Activated T-cell treated with anti-CD3 and anti-CD28 coated beads, Interleukin-2, amount 50 U/mL, for 72 hours (primary cell): ENCODE results near the gene PPM1N. TPM values are rescaled to one million over a fixed set of nuclear protein-coding genes. Genes with fewer than 3 reads are reported as not detected.
"Not testable (repeated sequence)": the region's sequence is repeated elsewhere in the genome, so short reads cannot be mapped to it uniquely, and the experiment has no call there.

Experiments
- ATAC-seq, 2 donors: fragments of 150-1000 bp; cut with Tn5 transposase; replicated peaks in 1 of 2; 2 replicates each; pipeline ENCODE4 v1.10.0; 2021; ENCODE audit warnings: moderate library complexity in 2 of 2, mild to moderate bottlenecking in 1 of 2
- DNase-seq, 2 donors: peaks; one replicate each; pipeline ENCODE4 v3.0.0; 2021 to 2022; ENCODE audit warnings: mixed read lengths in 1 of 2
- H3K27ac Mint-ChIP-seq: one replicate; pipeline ENCODE4 v1.8.0; 2022; ENCODE audit warnings: mild to moderate bottlenecking, moderate library complexity, mixed read lengths
- H3K27me3 Mint-ChIP-seq: one replicate; pipeline ENCODE4 v1.8.0; 2022; ENCODE audit warnings: low read depth, mixed read lengths
- H3K36me3 Mint-ChIP-seq, 2 donors: one replicate each; pipeline ENCODE4 v1.8.0; 2022; ENCODE audit warnings: mixed read lengths in 2 of 2, mild to moderate bottlenecking in 1 of 2; ENCODE audit not compliant: insufficient read depth in 2 of 2
- H3K4me1 Mint-ChIP-seq: one replicate; pipeline ENCODE4 v1.8.0; 2022; ENCODE audit warnings: low read depth, mixed read lengths
- H3K4me3 Mint-ChIP-seq, 2 donors: one replicate each; pipeline ENCODE4 v1.8.0; 2022; ENCODE audit warnings: mild to moderate bottlenecking in 2 of 2, mixed read lengths in 2 of 2, moderate library complexity in 2 of 2
- H3K9me3 Mint-ChIP-seq, 2 donors: one replicate each; pipeline ENCODE4 v1.8.0; 2022; ENCODE audit warnings: mixed read lengths in 2 of 2
- total RNA-seq, 2 donors: library from RNA; stranded (reverse); gene quantifications; one replicate each; pipeline ENCODE4 v1.2.3, GENCODE V29; 2022

PPM1N gene
- total RNA-seq, 2 donors from 2014 or later = 6.7 to 6.8 TPM

DNA sequence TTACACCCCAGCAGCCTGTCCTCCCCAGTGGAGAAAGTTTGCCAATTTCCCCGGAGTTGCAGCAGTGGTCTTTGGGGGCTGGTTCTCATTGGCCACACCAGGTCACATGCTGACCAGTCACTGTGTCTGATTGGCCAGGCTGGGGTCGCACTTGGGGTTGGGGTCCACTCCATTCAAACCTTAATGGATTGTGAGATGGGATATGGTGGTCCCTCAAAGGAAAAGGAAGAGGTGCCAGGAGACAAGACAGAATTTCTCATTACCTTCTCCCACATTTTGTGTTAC, 3.4 kb downstream of the PPM1N start:
- Mint-ChIP-seq H3K9me3 (no peaks in the 10 kb centered on the region), H3K4me3 (no peak overlapping the region), H3K27me3 (peaks cover 24% of the 10 kb centered on the region), H3K27ac (no peak overlapping the region), H3K36me3 (no peaks in the 10 kb centered on the region), H3K4me1 (peaks cover 37% of the 10 kb centered on the region)
- no peak for DNase-seq
- no peak for ATAC-seq

DNA sequence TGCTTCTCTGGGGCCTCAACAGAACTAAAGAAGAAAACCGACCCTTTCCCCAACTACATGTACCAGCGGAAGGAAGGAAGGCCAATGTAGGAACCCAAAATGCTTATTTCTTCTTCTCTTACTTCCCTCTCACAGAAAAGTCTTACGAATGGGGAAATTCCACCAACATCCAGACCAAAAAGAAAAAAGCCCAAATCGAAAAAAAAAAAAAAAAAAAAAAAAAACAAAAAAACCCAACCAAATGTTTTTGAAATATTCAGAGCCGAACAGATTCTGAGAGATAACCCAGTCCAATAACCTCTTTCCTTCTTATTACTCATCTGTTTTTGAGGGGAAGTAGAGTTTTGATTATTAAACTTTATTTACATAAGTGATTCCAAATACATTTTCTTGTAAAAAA, 3.9 kb downstream of the PPM1N start:
- Mint-ChIP-seq H3K27me3 (peaks cover 20% of the 10 kb centered on the region), H3K27ac (no peak overlapping the region), H3K4me3 (no peak overlapping the region), H3K4me1 (peaks cover 33% of the 10 kb centered on the region), H3K9me3 (no peaks in the 10 kb centered on the region), H3K36me3 (no peaks in the 10 kb centered on the region)
- ATAC-seq (no peak), DNase-seq (no peak)

DNA sequence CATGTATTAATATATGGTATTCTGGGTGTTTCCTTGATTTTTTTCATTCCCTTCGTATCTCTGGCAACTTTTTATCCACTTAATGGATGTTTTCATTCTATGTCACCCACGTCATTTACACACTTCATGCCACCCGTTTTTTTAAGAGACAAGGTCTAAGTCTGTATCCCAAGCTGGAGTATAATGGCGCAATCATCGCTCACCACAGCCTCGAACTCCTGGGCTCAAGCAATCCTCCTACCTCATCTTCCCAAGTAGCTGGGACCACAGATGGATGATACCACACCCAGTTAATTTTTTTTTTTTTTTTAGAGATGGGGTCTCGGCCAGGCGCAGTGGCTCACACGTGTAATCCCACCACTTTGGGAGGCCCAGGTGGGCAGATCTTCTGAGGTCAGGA, 5.7 kb downstream of the PPM1N start:
- no peak overlapping the region for H3K4me3 Mint-ChIP-seq
- ATAC-seq (no peak), DNase-seq (no peak)
- peaks cover 1 to 2% of the 10 kb centered on the region in 2 donors for H3K36me3 Mint-ChIP-seq
- peaks cover 7% of the 10 kb centered on the region for H3K27me3 Mint-ChIP-seq
- peaks cover 21% of the 10 kb centered on the region for H3K4me1 Mint-ChIP-seq
- H3K27ac Mint-ChIP-seq = no peak overlapping the region
- H3K9me3 Mint-ChIP-seq = no peaks in the 10 kb centered on the region

DNA sequence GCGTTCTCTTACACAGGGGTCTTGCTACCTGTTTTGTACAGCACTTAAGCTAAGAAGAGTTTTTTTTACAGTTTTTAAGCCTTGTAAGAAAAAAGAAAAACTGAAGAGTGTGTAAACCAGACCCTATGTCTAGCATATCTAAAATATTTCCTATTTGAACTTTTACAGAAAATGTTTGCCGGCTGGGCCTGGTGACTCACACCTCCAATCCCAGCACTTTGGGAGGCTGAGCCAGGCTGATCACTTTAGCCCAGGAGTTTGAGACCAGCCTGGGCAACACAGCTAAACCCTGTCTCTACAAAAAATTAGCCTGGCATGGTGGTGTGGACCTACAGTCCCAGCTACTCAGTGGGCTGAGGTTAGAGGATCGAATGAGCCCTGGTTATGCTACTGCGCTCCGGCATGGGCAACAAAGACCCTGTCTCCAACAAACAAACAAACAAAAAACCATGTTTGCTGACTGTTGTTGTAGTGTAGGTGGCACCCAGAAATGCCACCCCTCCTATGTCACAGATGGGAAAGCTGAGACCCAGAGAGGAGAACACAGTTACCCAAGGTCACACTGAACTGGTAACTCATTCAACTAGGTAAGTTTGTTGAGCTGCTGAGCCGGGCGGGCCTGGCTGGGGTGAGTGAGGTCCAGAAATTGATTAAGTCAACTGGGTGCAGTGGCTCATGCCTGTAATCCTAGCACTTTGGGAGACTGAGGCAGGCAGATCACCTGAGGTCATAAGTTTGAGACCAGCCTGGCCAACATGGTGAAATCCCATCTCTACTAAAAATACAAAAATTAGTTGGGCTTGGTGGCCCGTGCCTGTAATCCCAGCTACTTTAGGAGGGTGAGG, 7.1 kb downstream of the PPM1N start:
- Mint-ChIP-seq H3K9me3 (no peaks in the 10 kb centered on the region), H3K27me3 (no peaks in the 10 kb centered on the region), H3K4me3 (peak overlapping the region; percentile 89 to 98), H3K36me3 (peaks cover 4 to 6% of the 10 kb centered on the region in 2 donors), H3K27ac (peak overlapping the region; percentile 55), H3K4me1 (peaks cover 27% of the 10 kb centered on the region)
- DNase-seq (no peak), ATAC-seq (no peak)

DNA sequence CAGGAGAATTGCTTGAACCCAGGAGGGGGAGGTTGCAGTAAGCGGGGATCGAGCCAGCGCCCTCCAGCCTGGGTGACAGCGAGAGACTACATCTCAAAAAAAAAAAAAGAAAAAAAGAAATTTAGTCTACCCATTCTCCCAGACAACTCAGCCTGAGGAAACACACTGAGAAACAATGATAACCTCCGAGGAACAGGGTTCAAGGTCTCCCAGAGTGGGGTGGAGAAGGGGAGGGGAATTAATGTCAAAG, 7.7 kb downstream of the PPM1N start:
- Mint-ChIP-seq H3K27me3 (no peaks in the 10 kb centered on the region), H3K27ac (peak overlapping the region; percentile 55), H3K36me3 (peaks cover 4 to 6% of the 10 kb centered on the region in 2 donors), H3K9me3 (no peaks in the 10 kb centered on the region), H3K4me1 (peaks cover 33% of the 10 kb centered on the region), H3K4me3 (peak overlapping the region; percentile 89 to 98)
- no peak for DNase-seq
- ATAC-seq = no peak

DNA sequence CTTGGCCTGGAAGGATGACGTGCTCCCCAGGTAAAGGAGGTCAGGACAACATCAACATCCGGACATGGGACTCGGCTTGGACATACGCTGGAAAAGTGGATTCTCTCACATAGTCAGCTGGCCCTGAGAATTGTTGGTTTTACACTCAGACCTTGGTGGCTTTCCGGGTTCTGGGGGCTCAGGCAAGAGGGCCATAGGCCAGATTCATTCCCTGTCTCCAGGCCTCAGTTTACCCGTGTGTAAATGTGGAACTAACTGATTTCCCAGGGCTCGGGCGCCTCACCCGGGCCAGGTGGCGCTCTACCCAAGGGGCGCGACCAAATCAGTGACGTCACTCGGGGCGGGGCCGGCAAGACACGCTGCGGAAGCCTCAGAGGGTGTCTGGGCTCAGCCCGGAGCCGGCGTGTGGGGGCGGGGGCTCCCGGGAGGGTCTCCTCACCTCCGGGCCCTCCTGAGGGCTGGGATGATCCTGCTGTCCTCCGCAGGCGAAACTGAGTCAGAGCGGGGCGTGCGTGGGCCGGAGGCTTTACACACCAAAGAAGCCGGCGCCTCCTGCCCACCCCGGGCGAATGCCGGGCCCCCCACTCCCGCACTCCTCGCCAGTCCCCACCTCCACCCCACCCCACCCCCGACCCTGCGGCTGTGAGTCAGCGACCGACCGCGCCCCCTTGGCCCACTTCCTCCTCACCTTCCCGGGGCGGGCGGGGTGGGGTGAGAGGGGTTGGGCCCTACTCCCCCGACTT, 8.2 kb downstream of the PPM1N start:
- peak; percentile 84 to 85 for ATAC-seq

DNA sequence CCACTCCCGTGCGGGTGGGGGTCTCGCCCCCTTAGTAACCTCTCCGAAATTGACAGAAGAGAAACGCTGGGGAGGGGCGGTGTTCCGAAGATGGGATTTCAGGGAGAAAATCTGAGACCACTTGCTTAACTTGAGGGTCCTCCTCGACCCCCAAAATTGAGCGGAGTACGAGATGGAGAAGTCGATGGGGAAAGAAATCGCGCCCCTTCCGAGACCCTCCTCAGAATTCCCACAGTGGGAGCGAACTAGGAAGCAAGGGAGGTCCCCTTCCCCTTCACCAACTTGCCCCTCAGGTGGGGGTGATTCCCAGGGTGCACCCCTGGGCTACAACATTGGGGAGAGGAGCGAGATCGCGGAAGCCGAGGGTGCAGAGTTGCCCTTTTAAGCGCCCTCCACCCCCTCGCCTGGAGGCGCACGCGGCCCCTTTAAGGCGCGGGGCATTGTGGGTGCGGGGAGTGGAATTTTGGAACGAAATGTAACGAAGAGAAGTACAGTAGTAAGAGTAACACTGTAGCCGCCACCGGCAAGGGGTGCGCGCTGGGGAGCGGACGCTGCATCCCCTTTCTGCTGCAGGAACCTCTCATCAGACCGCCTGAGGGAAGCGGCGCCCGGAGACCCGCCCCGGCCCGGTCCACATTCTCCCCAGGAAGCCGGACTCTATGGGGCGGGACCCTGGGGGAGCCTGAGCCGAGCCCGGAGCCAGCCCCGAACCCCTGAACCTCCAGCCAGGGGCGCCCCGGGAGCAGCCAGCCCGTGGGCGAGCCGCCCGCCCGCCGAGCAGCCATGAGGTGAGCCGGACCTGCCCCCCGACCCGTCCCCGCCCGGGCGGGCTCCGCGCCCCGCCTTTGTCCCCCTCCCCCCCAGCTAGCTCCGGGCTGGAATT, 9.0 kb downstream of the PPM1N start, which contains the start of gene VASP:
VASP (plus strand) TSS at position 491 of the 883 bp plus-strand sequence; CDS start at position 784, 293 bp downstream.
- peak; percentile 93 to 95 for DNase-seq
- peak; percentile 68 to 70 for ATAC-seq
- Mint-ChIP-seq H3K36me3 (peaks cover 4 to 6% of the 10 kb centered on the region in 2 donors), H3K27me3 (no peaks in the 10 kb centered on the region), H3K9me3 (no peaks in the 10 kb centered on the region), H3K4me3 (peak within 1 kb of the TSS; percentile 98 to 99), H3K4me1 (peaks cover 42% of the 10 kb centered on the region), H3K27ac (peak within 1 kb of the TSS; percentile 96)

More for the DNA sequence above, 8.2 kb downstream of the PPM1N start:
- Mint-ChIP-seq H3K4me3 (peak overlapping the region; percentile 89 to 98), H3K27me3 (no peaks in the 10 kb centered on the region), H3K4me1 (peaks cover 38% of the 10 kb centered on the region), H3K36me3 (peaks cover 4 to 6% of the 10 kb centered on the region in 2 donors), H3K27ac (peak overlapping the region; percentile 96), H3K9me3 (no peaks in the 10 kb centered on the region)
- peak; percentile 99 to 100 for DNase-seq

DNA sequence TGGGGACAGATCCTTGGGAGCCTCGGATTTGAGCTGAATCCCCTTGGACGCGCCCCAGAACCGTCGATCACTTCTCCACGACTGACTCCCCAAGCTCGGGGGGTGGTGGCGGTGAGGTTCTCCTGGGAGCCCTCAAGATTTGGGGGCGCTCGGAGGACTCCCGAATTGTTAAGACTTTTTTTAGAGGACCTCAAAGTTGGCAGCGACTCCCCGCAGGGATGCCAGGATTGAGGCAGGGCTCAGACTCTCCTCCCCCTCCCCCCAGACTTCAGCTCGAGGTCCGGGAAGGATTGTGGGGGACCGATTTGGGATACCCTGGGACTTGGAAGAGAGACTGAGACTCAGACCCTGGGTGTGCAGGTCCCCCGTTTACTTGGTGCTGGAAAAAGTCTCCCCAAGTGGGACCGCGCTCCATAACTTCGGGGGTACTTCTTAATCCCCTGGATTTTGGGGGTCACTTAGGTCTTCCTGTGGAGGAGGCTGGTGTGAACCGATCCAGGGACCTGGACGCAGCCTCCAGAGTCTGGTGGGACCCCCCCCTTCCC, 9.7 kb downstream of the PPM1N start:
- no peaks in the 10 kb centered on the region for H3K27me3 Mint-ChIP-seq
- no peaks in the 10 kb centered on the region for H3K9me3 Mint-ChIP-seq
- H3K27ac Mint-ChIP-seq = peak overlapping the region; percentile 54
- peak overlapping the region; percentile 91 to 99 for H3K4me3 Mint-ChIP-seq
- peaks cover 4 to 6% of the 10 kb centered on the region in 2 donors for H3K36me3 Mint-ChIP-seq
- no peak for ATAC-seq
- H3K4me1 Mint-ChIP-seq = peaks cover 47% of the 10 kb centered on the region
- DNase-seq = no peak

DNA sequence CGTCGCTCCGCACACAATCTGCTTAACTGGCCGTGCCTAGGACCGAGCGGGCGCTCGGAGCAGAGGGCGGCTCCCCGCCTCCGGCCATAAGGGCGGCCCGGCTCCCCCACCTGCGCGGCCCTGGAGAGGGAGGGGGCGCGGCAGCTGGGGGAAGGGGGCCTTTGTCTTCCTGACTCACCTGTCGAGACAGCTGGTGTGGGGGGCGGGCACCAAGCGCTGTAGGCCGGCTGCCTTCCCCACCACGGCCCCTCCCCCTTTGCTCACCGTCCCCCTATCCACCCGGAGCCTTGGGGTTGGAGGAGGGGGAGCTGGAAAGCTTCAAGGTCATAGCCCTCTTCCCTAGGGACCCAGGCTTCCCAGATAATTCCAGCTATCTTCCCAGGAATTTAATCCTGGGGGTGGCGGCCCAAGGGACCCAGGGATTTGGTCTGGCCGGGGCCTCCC, 10.2 kb downstream of the PPM1N start:
- Mint-ChIP-seq H3K4me1 (peaks cover 52% of the 10 kb centered on the region), H3K36me3 (peaks cover 4 to 6% of the 10 kb centered on the region in 2 donors), H3K9me3 (no peaks in the 10 kb centered on the region), H3K27ac (peak overlapping the region; percentile 54), H3K4me3 (peak overlapping the region; percentile 91 to 99), H3K27me3 (no peaks in the 10 kb centered on the region)
- DNase-seq = peak; percentile 48 to 61
- ATAC-seq = no peak

DNA sequence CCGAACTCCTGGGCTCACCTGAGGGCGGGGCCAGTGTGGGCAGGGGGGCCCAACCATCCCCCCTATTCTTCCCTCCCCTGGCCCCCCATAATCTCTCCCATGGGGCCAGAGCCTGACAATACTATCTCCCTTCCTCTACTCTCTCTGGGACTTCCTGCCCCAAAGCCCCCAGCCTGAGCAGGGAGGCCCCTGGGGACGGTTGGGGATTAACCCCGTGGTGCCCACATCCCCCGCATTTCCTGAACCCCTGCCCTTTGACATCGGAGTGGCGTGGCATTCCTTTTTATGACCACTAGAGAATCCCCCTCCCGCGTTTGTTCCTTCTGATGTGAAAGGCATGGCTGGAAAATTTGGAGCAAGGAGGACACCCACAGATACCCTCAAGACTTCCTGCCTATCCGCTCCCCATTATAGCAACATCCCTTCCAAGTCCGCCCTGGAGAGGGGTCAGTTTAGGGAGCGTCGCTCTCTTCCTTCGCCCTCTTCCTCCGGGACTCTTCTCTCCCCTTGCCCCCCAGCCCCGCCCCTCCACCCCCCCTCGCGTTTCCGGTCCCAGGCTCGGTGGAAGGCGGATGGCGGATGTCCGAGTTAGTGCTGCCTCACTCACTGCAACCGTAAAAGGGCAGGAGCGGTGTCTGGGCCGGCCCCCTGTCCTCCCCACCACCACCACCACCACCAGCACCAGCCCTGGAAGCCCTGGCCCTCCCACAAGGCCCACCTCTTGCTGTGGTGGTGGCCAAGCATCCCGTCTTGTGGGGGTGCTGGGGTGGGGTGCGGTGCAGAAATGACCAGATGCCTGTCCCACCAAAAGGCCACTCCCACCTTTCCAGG, 10.8 kb downstream of the PPM1N start:
- ATAC-seq (peak in 1 of 2 donors; percentile 17), DNase-seq (peak; percentile 43 to 64)
- peaks cover 58% of the 10 kb centered on the region for H3K4me1 Mint-ChIP-seq
- no peaks in the 10 kb centered on the region for H3K27me3 Mint-ChIP-seq
- peak overlapping the region; percentile 91 to 99 for H3K4me3 Mint-ChIP-seq
- H3K27ac Mint-ChIP-seq = peak overlapping the region; percentile 91
- H3K9me3 Mint-ChIP-seq = no peaks in the 10 kb centered on the region
- H3K36me3 Mint-ChIP-seq = peaks cover 4 to 6% of the 10 kb centered on the region in 2 donors

DNA sequence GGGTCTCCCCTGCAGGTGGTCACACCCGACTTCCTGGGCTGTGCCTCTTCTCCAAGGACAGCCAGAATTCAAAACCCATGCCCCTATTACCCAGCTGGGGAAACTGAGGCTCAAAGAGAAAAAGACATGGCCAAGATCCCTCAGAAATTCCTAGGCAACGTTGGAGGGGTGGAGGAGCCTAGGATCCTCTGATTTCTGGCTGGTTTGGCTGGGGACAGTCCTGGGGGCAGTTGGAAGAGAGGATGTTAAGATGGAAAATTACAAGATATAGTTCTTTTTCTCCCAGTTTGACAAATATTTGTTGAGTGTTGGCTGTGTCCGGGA, 11.4 kb downstream of the PPM1N start:
- ATAC-seq (no peak), DNase-seq (no peak)
- H3K27me3 Mint-ChIP-seq = no peaks in the 10 kb centered on the region
- peak overlapping the region; percentile 91 to 99 for H3K4me3 Mint-ChIP-seq
- peaks cover 4 to 6% of the 10 kb centered on the region in 2 donors for H3K36me3 Mint-ChIP-seq
- H3K9me3 Mint-ChIP-seq = no peaks in the 10 kb centered on the region
- H3K27ac Mint-ChIP-seq = peak overlapping the region; percentile 36
- peaks cover 64% of the 10 kb centered on the region for H3K4me1 Mint-ChIP-seq

DNA sequence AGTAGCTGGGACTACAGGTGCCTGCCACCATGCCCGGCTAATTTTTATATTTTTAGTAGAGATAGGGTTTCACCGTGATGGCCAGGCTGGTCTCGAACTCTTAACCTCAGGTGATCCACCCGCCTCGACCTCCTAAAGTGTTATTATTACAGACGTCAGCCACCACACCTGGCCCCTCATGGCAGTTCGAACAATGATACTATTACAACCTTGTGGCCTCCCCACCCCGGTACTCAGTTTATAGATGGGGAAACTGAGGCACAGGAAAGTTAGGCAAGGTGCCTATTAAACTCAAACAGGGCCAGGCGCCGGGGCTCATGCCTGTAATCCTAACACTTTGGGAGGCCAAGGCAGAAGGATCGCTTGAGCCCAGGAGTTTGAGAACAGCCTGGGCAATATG, 12.1 kb downstream of the PPM1N start:
- peaks cover 64% of the 10 kb centered on the region for H3K4me1 Mint-ChIP-seq

More for the DNA sequence above, 12.1 kb downstream of the PPM1N start:
- not testable (repeated sequence) for DNase-seq, H3K27me3 Mint-ChIP-seq, H3K36me3 Mint-ChIP-seq, ATAC-seq, H3K9me3 Mint-ChIP-seq
- Mint-ChIP-seq H3K4me3 (peak overlapping the region; percentile 62 to 91), H3K27ac (peak overlapping the region; percentile 36)
